HUES64 (cell line): ENCODE data around the gene YIPF7. TPM values are rescaled to one million over a fixed set of nuclear protein-coding genes. Genes with fewer than 3 reads are reported as not detected.

Source experiments
- H3K27ac ChIP-seq: 2 replicates; pipeline ENCODE4 v1.7.0; 2013; ENCODE audit warnings: low read depth, low read length, inconsistent platforms
- H3K27me3 ChIP-seq: 2 replicates; pipeline ENCODE4 v1.6.1; 2013; ENCODE audit warnings: mild to moderate bottlenecking, low read length; ENCODE audit not compliant: insufficient read depth
- H3K36me3 ChIP-seq: 2 replicates; pipeline ENCODE4 v1.6.1; 2013; ENCODE audit warnings: mild to moderate bottlenecking, low read length; ENCODE audit not compliant: insufficient read depth
- H3K4me1 ChIP-seq: 2 replicates; pipeline ENCODE4 v1.6.1; 2013; ENCODE audit warnings: mild to moderate bottlenecking, low read length, moderate library complexity; ENCODE audit not compliant: insufficient read depth
- H3K4me3 ChIP-seq: 2 replicates; pipeline ENCODE4 v1.5.1; 2013; ENCODE audit warnings: mild to moderate bottlenecking, low read length, moderate library complexity
- H3K9ac ChIP-seq: 2 replicates; pipeline ENCODE4 v1.6.1; 2013; ENCODE audit warnings: mild to moderate bottlenecking, low read depth, low read length
- H3K9me3 ChIP-seq: 2 replicates; pipeline ENCODE4 v1.6.1; 2013; ENCODE audit warnings: low read depth, low read length; ENCODE audit not compliant: insufficient read depth
- WGBS: fragments of 150-250, 120-280 bp; methylation state at CpG from one replicate; pipeline ENCODE4 v1.1.7; 2013; ENCODE audit warnings: missing lambda C conversion rate; 5-methylcytosine and 5-hydroxymethylcytosine counted together
- polyA plus RNA-seq, 2 experiments: library from polyadenylated mRNA; stranded (reverse); fragments of 50-300 nt; gene quantifications; one replicate each; pipeline ENCODE4 v1.2.3, GENCODE V29; 2013

YIPF7 gene
- polyA plus RNA-seq (2013, experiment 1 of 2) = not detected
- not detected for polyA plus RNA-seq (2013, experiment 2 of 2)

- no CpG with 5 or more reads among the region's 1 CpG for WGBS
- peaks cover 6% of the 10 kb centered on the region; the same call in 1 of the 2 replicates for H3K27me3 ChIP-seq
Measured at GRCh38 chr4:44651425-44651824, at the start of gene YIPF7. YIPF7 (minus strand) TSS chr4:44651625; CDS start chr4:44650100, 1,525 bp downstream.

DNA sequence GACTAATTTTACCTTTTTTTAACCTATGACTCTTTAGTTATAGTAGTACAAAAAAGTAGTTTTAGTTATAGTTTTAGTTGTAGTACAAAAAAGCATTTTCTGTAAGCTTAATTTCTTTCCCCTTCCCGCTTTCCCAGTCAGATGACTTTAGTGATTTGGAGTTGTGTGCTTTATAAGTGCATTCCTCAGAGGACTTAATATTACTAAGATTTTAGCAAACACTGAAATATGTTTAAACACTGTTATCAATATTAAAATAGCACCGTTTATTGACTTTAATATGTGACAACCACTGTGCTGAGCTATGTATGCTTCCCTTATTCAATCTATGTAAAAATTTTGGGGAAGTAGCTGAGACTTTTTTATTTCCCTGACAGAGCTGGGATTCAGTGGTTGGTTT is 49.6 kb upstream of the YIPF7 start:
- peaks cover 85% of the 10 kb centered on the region for H3K36me3 ChIP-seq
- no peak overlapping the region for H3K27ac ChIP-seq
- no peaks in the 10 kb centered on the region for H3K4me1 ChIP-seq
- no peaks in the 10 kb centered on the region for H3K9me3 ChIP-seq
- H3K4me3 ChIP-seq = no peak overlapping the region
- WGBS = 80% methylated on average over 1 of the region's 2 CpGs
- H3K9ac ChIP-seq = no peak overlapping the region
- H3K27me3 ChIP-seq = no peaks in the 10 kb centered on the region

More at GRCh38 chr4:44651425-44651824, at the start of gene YIPF7:
- Histone ChIP-seq H3K27ac (no peak within 1 kb of the TSS), H3K9me3 (no peaks in the 10 kb centered on the region), H3K9ac (no peak within 1 kb of the TSS), H3K4me1 (no peaks in the 10 kb centered on the region), H3K36me3 (no peaks in the 10 kb centered on the region), H3K4me3 (no peak within 1 kb of the TSS)

DNA sequence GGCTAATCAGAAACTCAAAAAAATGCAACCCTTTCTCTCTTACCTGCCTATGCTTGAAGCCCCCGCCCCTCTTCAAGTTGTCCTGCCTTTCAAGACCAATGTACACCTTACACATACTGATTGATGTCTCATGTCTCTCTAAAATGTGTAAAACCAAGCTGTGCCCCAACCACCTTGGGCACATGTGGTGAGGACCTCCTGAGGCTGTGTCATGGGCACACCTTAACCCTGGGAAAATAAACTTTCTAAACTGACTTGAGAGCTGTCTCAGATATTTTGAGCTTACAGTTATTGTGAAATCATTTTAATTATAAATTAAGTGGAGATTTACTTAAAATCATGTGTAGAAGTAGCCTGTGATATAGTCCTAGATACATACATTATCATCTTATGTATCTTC is 49.0 kb upstream of the YIPF7 start:
- Histone ChIP-seq H3K9me3 (no peaks in the 10 kb centered on the region), H3K4me3 (no peak overlapping the region), H3K27me3 (no peaks in the 10 kb centered on the region), H3K36me3 (peaks cover 89% of the 10 kb centered on the region), H3K27ac (no peak overlapping the region), H3K4me1 (no peaks in the 10 kb centered on the region), H3K9ac (no peak overlapping the region)
- 91% methylated on average over 1 of the region's 1 CpG for WGBS

DNA sequence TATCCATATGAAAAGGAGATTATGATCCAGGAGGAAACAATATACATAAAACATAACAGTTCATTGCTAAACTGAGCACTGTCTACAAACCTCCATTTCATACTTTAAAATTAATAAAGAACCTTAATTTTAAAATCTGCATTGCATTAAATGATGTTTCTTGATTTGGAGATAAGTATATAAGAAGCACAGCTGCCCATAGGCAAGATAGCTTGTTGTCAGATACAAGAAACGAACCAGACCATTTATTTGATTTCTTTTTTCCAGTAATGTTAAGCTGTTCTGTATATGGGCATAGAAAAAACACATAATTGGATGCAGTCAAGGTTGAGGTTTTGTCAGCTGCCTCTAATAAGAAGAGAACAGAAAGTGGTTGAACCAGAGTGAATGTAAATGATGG is 33.2 kb upstream of the YIPF7 start:
- no peaks in the 10 kb centered on the region for H3K9me3 ChIP-seq
- no peaks in the 10 kb centered on the region for H3K27me3 ChIP-seq
- no peak overlapping the region for H3K4me3 ChIP-seq
- peaks cover 6% of the 10 kb centered on the region; the same call in 1 of the 2 replicates for H3K4me1 ChIP-seq
- 95% methylated on average over 1 of the region's 1 CpG for WGBS
- H3K36me3 ChIP-seq = peaks cover 91% of the 10 kb centered on the region
- H3K9ac ChIP-seq = no peak overlapping the region
- no peak overlapping the region for H3K27ac ChIP-seq

GRCh38 chr4:44679060-44679459 is 27.6 kb upstream of the YIPF7 start:
- Histone ChIP-seq H3K4me3 (peak overlapping the region; percentile 100), H3K9me3 (no peaks in the 10 kb centered on the region), H3K27me3 (peaks cover 3% of the 10 kb centered on the region; the same call in 1 of the 2 replicates), H3K4me1 (peaks cover 13% of the 10 kb centered on the region; the same call in 1 of the 2 replicates), H3K36me3 (peaks cover 35% of the 10 kb centered on the region), H3K9ac (peak overlapping the region; percentile 99), H3K27ac (peak overlapping the region; percentile 94)
- WGBS = 4% methylated on average over 3 of the region's 3 CpGs

- peak within 1 kb of the TSS; percentile 99 for H3K9ac ChIP-seq
- peaks cover 3% of the 10 kb centered on the region; the same call in 1 of the 2 replicates for H3K27me3 ChIP-seq
- WGBS = under 1% methylated on average over 57 of the region's 57 CpGs
- peak within 1 kb of the TSS; percentile 100 for H3K4me3 ChIP-seq
- H3K27ac ChIP-seq = peak within 1 kb of the TSS; percentile 94
- no peaks in the 10 kb centered on the region for H3K9me3 ChIP-seq
- H3K36me3 ChIP-seq = peaks cover 28% of the 10 kb centered on the region
- H3K4me1 ChIP-seq = peaks cover 13% of the 10 kb centered on the region; the same call in 1 of the 2 replicates
Measured at GRCh38 chr4:44678094-44679041, 26.9 kb upstream of the YIPF7 start, which contains the start of gene GUF1. GUF1 (plus strand) TSS chr4:44678420; CDS start chr4:44678623, 203 bp downstream.

GRCh38 chr4:44675366-44675765 is 23.9 kb upstream of the YIPF7 start:
- 77% methylated on average over 5 of the region's 5 CpGs for WGBS
- Histone ChIP-seq H3K36me3 (no peaks in the 10 kb centered on the region), H3K27me3 (peaks cover 3% of the 10 kb centered on the region; the same call in 1 of the 2 replicates), H3K4me3 (no peak overlapping the region), H3K9me3 (no peaks in the 10 kb centered on the region), H3K9ac (no peak overlapping the region), H3K27ac (no peak overlapping the region), H3K4me1 (peaks cover 13% of the 10 kb centered on the region; the same call in 1 of the 2 replicates)

DNA sequence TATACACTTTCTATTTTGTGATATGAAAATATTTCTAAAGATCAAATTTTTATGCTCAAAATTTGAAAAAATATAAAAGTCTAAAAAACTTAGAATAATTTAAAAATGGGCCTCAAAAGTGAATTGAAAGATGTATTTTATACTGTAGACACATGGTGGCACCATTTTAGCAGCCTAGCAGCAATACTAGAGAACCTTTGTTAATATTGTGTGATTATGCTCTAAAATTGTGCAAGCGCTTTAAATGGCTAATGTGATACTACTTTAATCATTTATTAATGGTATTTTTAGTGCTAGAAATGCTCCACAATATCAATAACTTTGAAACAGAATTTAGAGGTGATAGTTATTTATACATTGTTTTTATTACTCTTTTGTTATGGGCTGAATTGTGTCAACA is 23.0 kb upstream of the YIPF7 start:
- Histone ChIP-seq H3K27ac (no peak overlapping the region), H3K4me3 (no peak overlapping the region), H3K4me1 (peaks cover 5% of the 10 kb centered on the region; the same call in 1 of the 2 replicates), H3K9me3 (no peaks in the 10 kb centered on the region), H3K36me3 (no peaks in the 10 kb centered on the region), H3K9ac (no peak overlapping the region), H3K27me3 (peaks cover 3% of the 10 kb centered on the region; the same call in 1 of the 2 replicates)
- WGBS = no CpG with 5 or more reads among the region's 1 CpG

GRCh38 chr4:44671636-44672035 is 20.2 kb upstream of the YIPF7 start:
- 91% methylated on average over 3 of the region's 3 CpGs for WGBS
- Histone ChIP-seq H3K36me3 (no peaks in the 10 kb centered on the region), H3K9ac (no peak overlapping the region), H3K4me1 (no peaks in the 10 kb centered on the region), H3K9me3 (no peaks in the 10 kb centered on the region), H3K27ac (no peak overlapping the region), H3K27me3 (peaks cover 3% of the 10 kb centered on the region; the same call in 1 of the 2 replicates), H3K4me3 (no peak overlapping the region)

- Histone ChIP-seq H3K9ac (no peak overlapping the region), H3K36me3 (no peaks in the 10 kb centered on the region), H3K4me3 (no peak overlapping the region), H3K4me1 (no peaks in the 10 kb centered on the region), H3K9me3 (no peaks in the 10 kb centered on the region), H3K27me3 (no peaks in the 10 kb centered on the region; the same call in 1 of the 2 replicates), H3K27ac (no peak overlapping the region)
- 74% methylated on average over 4 of the region's 4 CpGs for WGBS
Measured at GRCh38 chr4:44670506-44671199, 19.2 kb upstream of the YIPF7 start.

DNA sequence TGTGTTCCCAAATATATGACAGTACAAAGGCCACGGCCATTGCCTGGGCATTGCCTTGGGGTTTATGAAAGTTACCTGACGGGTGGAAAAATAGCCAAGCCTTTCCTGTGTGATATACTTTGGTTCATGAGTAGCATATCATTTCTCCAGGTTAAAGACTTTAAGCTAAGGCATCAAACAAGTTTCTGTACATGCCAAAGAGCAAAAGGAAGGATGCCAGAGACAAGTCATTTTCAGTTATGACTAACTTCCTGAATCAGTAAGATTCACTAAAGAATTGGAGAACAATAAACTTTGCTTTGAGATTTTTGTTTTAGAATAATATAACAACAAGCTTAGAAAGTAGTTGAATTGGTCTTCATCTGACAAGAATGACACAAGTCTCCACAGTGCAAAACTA is 17.1 kb upstream of the YIPF7 start:
- no peak overlapping the region for H3K27ac ChIP-seq
- WGBS = 35% methylated on average over 2 of the region's 2 CpGs
- no peaks in the 10 kb centered on the region for H3K36me3 ChIP-seq
- H3K27me3 ChIP-seq = no peaks in the 10 kb centered on the region; the same call in 1 of the 2 replicates
- H3K4me1 ChIP-seq = no peaks in the 10 kb centered on the region
- H3K9ac ChIP-seq = no peak overlapping the region
- no peaks in the 10 kb centered on the region for H3K9me3 ChIP-seq
- H3K4me3 ChIP-seq = no peak overlapping the region
